ENCODE data around the gene SYNDIG1. TPM values are rescaled to one million over a fixed set of nuclear protein-coding genes. Genes with fewer than 3 reads are reported as not detected.

Gene SYNDIG1
- total and polyA plus RNA-seq, 9 of the 15 experiments (the other 6 are each of a cell fraction or from before 2014, with no cell fraction given): not detected

GRCh38 chr20:24686156-24686555, 216.7 kb downstream of the SYNDIG1 start:
- intact Hi-C loops (cut with micrococcal nuclease): no loop called here
- in situ Hi-C loops (cut with MboI): no loop called here
- no peak overlapping the region for H3K9ac ChIP-seq (ENCODE audit: insufficient read depth in 1 of 2, low read depth in 2 of 2, low read length in 2 of 2)
- no peak overlapping the region for H2AFZ ChIP-seq (ENCODE audit: low read depth, low read length)
- FAIRE-seq (no peak), ATAC-seq (no peak), DNase-seq (ENCODE audit: extremely low read depth in 1 of 4, low spot score in 3 of 4) (no peak)
- WGBS (ENCODE audit: insufficient coverage, low coverage, missing lambda C conversion rate): 0% methylated on average over 7 of the region's 7 CpGs
- no peak overlapping the region for H3K27ac ChIP-seq (ENCODE audit: extremely low read depth, low read depth, low read length)
- no peaks in the 10 kb centered on the region for H4K20me1 ChIP-seq (replicated peaks; ENCODE audit: control insufficient read depth, insufficient read depth, low read length)
- no peak for TF ChIP-seq DDX20 (tag; IDR thresholded peaks at IDR 0.05; ENCODE audit: low read depth)
- TF ChIP-seq ZEB2 (IDR thresholded peaks at IDR 0.05): no peak
- TF ChIP-seq, protein P1, sequence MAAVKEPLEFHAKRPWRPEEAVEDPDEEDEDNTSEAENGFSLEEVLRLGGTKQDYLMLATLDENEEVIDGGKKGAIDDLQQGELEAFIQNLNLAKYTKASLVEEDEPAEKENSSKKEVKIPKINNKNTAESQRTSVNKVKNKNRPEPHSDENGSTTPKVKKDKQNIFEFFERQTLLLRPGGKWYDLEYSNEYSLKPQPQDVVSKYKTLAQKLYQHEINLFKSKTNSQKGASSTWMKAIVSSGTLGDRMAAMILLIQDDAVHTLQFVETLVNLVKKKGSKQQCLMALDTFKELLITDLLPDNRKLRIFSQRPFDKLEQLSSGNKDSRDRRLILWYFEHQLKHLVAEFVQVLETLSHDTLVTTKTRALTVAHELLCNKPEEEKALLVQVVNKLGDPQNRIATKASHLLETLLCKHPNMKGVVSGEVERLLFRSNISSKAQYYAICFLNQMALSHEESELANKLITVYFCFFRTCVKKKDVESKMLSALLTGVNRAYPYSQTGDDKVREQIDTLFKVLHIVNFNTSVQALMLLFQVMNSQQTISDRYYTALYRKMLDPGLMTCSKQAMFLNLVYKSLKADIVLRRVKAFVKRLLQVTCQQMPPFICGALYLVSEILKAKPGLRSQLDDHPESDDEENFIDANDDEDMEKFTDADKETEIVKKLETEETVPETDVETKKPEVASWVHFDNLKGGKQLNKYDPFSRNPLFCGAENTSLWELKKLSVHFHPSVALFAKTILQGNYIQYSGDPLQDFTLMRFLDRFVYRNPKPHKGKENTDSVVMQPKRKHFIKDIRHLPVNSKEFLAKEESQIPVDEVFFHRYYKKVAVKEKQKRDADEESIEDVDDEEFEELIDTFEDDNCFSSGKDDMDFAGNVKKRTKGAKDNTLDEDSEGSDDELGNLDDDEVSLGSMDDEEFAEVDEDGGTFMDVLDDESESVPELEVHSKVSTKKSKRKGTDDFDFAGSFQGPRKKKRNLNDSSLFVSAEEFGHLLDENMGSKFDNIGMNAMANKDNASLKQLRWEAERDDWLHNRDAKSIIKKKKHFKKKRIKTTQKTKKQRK (IDR thresholded peaks at IDR 0.05; ENCODE audit: borderline replicate concordance, low read depth, low read length): no peak
- no peak for TF ChIP-seq SRSF1 (IDR thresholded peaks at IDR 0.05; ENCODE audit: low read depth, low read length)
- TF ChIP-seq C11orf30 (IDR thresholded peaks at IDR 0.05; ENCODE audit: low read depth): no peak
- no peak for TF ChIP-seq SIN3B (IDR thresholded peaks at IDR 0.05; ENCODE audit: low read depth)
- no peaks in the 10 kb centered on the region for H3K9me3 ChIP-seq (replicated peaks; ENCODE audit: control insufficient read depth, insufficient read depth, low read depth, low read length)
- H3K4me3 ChIP-seq: no peak overlapping the region
- POLR2A ChIA-PET: interaction anchor here (0.7 to 1.1 kb wide), 2 partner anchors 8 to 9 kb away, joined by 3 read pairs; no protein-coding TSS in a partner anchor
- no TSS peak for BruUV-seq (replicated peaks)
- H3K79me2 ChIP-seq (ENCODE audit: control insufficient read depth, insufficient read depth, low read length): no peaks in the 10 kb centered on the region
- no peaks in the 10 kb centered on the region for H3K36me3 ChIP-seq (ENCODE audit: control insufficient read depth, insufficient read depth, low read length)
- H3K27me3 ChIP-seq (ENCODE audit: control insufficient read depth in 2 of 2, insufficient read depth in 2 of 2, low read length in 2 of 2): no peaks in the 10 kb centered on the region
- CTCF ChIA-PET (ENCODE audit: low intra/inter-chr PET ratio): no interaction called here
- H3K4me2 ChIP-seq (ENCODE audit: insufficient read depth, low read length): no peak overlapping the region
- no peaks in the 10 kb centered on the region for H3K9me1 ChIP-seq (ENCODE audit: control insufficient read depth, insufficient read depth, low read length)
- H3K4me1 ChIP-seq (replicated peaks in 1 of 2; ENCODE audit: control insufficient read depth in 2 of 2, insufficient read depth in 2 of 2, low read length in 2 of 2): no peaks in the 10 kb centered on the region
